ENCODE results near the gene ZNRF1. TPM values are rescaled to one million over a fixed set of nuclear protein-coding genes. Genes with fewer than 3 reads are reported as not detected.

Gene ZNRF1
- total and polyA plus RNA-seq, 4 donors, result 13.2 to 103 (median 54.9) TPM

- Histone ChIP-seq H3K4me3 (ENCODE audit: low read depth, low read length) (no peak overlapping the region), H3K4me1 (ENCODE audit: control insufficient read depth, insufficient read depth, low read length) (peaks cover 67% of the 10 kb centered on the region), H3K36me3 (ENCODE audit: control insufficient read depth, insufficient read depth, low read length) (peaks cover 42% of the 10 kb centered on the region), H3K9me3 (ENCODE audit: control insufficient read depth, insufficient read depth, low read length) (no peaks in the 10 kb centered on the region), H3K27ac (ENCODE audit: low read depth, low read length) (peak overlapping the region; percentile 47), H3K27me3 (ENCODE audit: control insufficient read depth, insufficient read depth, low read length) (no peaks in the 10 kb centered on the region)
- WGBS (ENCODE audit: insufficient coverage), result 62% methylated on average over 11 of the region's 15 CpGs
- DNase-seq (ENCODE audit: low read depth in 4 of 6, low spot score in 6 of 6), result no peak
Observed at GRCh38 chr16:75097941-75098901, 99.4 kb downstream of the ZNRF1 start.

- DNase-seq (ENCODE audit: low read depth in 4 of 6, low spot score in 6 of 6), result no peak
- Histone ChIP-seq H3K4me1 (ENCODE audit: control insufficient read depth, insufficient read depth, low read length) (peaks cover 59% of the 10 kb centered on the region), H3K27me3 (ENCODE audit: control insufficient read depth, insufficient read depth, low read length) (no peaks in the 10 kb centered on the region), H3K9me3 (ENCODE audit: control insufficient read depth, insufficient read depth, low read length) (no peaks in the 10 kb centered on the region), H3K4me3 (ENCODE audit: low read depth, low read length) (no peak overlapping the region), H3K36me3 (ENCODE audit: control insufficient read depth, insufficient read depth, low read length) (peaks cover 34% of the 10 kb centered on the region), H3K27ac (ENCODE audit: low read depth, low read length) (peak overlapping the region; percentile 10)
- 60% methylated on average over 5 of the region's 8 CpGs for WGBS (ENCODE audit: insufficient coverage)
Observed at GRCh38 chr16:75099075-75099667, 100.3 kb downstream of the ZNRF1 start.

- Histone ChIP-seq H3K9me3 (ENCODE audit: control insufficient read depth, insufficient read depth, low read length) (no peaks in the 10 kb centered on the region), H3K4me1 (ENCODE audit: control insufficient read depth, insufficient read depth, low read length) (peaks cover 56% of the 10 kb centered on the region), H3K27me3 (ENCODE audit: control insufficient read depth, insufficient read depth, low read length) (no peaks in the 10 kb centered on the region), H3K36me3 (ENCODE audit: control insufficient read depth, insufficient read depth, low read length) (peaks cover 33% of the 10 kb centered on the region), H3K27ac (ENCODE audit: low read depth, low read length) (peak overlapping the region; percentile 10), H3K4me3 (ENCODE audit: low read depth, low read length) (no peak overlapping the region)
- DNase-seq (ENCODE audit: low read depth in 4 of 6, low spot score in 6 of 6), result no peak
- 74% methylated on average over 10 of the region's 16 CpGs for WGBS (ENCODE audit: insufficient coverage)
Observed at GRCh38 chr16:75099738-75100602, 101.1 kb downstream of the ZNRF1 start.

GRCh38 chr16:75100603-75100990 is 101.8 kb downstream of the ZNRF1 start:
- Histone ChIP-seq H3K27ac (ENCODE audit: low read depth, low read length) (no peak overlapping the region), H3K9me3 (ENCODE audit: control insufficient read depth, insufficient read depth, low read length) (no peaks in the 10 kb centered on the region), H3K27me3 (ENCODE audit: control insufficient read depth, insufficient read depth, low read length) (no peaks in the 10 kb centered on the region), H3K36me3 (ENCODE audit: control insufficient read depth, insufficient read depth, low read length) (peaks cover 33% of the 10 kb centered on the region), H3K4me1 (ENCODE audit: control insufficient read depth, insufficient read depth, low read length) (peaks cover 56% of the 10 kb centered on the region), H3K4me3 (ENCODE audit: low read depth, low read length) (no peak overlapping the region)
- 90% methylated on average over 1 of the region's 3 CpGs for WGBS (ENCODE audit: insufficient coverage)
- no peak for DNase-seq (ENCODE audit: low read depth in 4 of 6, low spot score in 6 of 6)

- Histone ChIP-seq H3K27ac (ENCODE audit: low read depth, low read length) (no peak overlapping the region), H3K36me3 (ENCODE audit: control insufficient read depth, insufficient read depth, low read length) (peaks cover 37% of the 10 kb centered on the region), H3K4me1 (ENCODE audit: control insufficient read depth, insufficient read depth, low read length) (peaks cover 58% of the 10 kb centered on the region), H3K4me3 (ENCODE audit: low read depth, low read length) (no peak overlapping the region), H3K9me3 (ENCODE audit: control insufficient read depth, insufficient read depth, low read length) (no peaks in the 10 kb centered on the region), H3K27me3 (ENCODE audit: control insufficient read depth, insufficient read depth, low read length) (no peaks in the 10 kb centered on the region)
- 75% methylated on average over 1 of the region's 3 CpGs for WGBS (ENCODE audit: insufficient coverage)
- DNase-seq (ENCODE audit: low read depth in 4 of 6, low spot score in 6 of 6), result no peak
Observed at GRCh38 chr16:75101635-75102034, 102.8 kb downstream of the ZNRF1 start.

- Histone ChIP-seq H3K4me3 (ENCODE audit: low read depth, low read length) (no peak overlapping the region), H3K4me1 (ENCODE audit: control insufficient read depth, insufficient read depth, low read length) (peaks cover 49% of the 10 kb centered on the region), H3K27me3 (ENCODE audit: control insufficient read depth, insufficient read depth, low read length) (no peaks in the 10 kb centered on the region), H3K36me3 (ENCODE audit: control insufficient read depth, insufficient read depth, low read length) (peaks cover 44% of the 10 kb centered on the region), H3K9me3 (ENCODE audit: control insufficient read depth, insufficient read depth, low read length) (no peaks in the 10 kb centered on the region), H3K27ac (ENCODE audit: low read depth, low read length) (no peak overlapping the region)
- DNase-seq (ENCODE audit: low read depth in 4 of 6, low spot score in 6 of 6), result no peak
- WGBS (ENCODE audit: insufficient coverage), result 96% methylated on average over 9 of the region's 9 CpGs
Observed at GRCh38 chr16:75102595-75102994, 103.8 kb downstream of the ZNRF1 start.

- H3K36me3 ChIP-seq (ENCODE audit: control insufficient read depth, insufficient read depth, low read length), result peaks cover 35% of the 10 kb centered on the region
- H3K4me1 ChIP-seq (ENCODE audit: control insufficient read depth, insufficient read depth, low read length), result peaks cover 40% of the 10 kb centered on the region
- 100% methylated on average over 2 of the region's 5 CpGs for WGBS (ENCODE audit: insufficient coverage)
- no peak for DNase-seq (ENCODE audit: low read depth in 4 of 6, low spot score in 6 of 6)
- H3K27me3 ChIP-seq (ENCODE audit: control insufficient read depth, insufficient read depth, low read length), result no peaks in the 10 kb centered on the region
- no peak overlapping the region for H3K4me3 ChIP-seq (ENCODE audit: low read depth, low read length)
- H3K9me3 ChIP-seq (ENCODE audit: control insufficient read depth, insufficient read depth, low read length), result no peaks in the 10 kb centered on the region
- H3K27ac ChIP-seq (ENCODE audit: low read depth, low read length), result no peak overlapping the region
Observed at GRCh38 chr16:75103994-75104393, 105.2 kb downstream of the ZNRF1 start.

- H3K27me3 ChIP-seq (ENCODE audit: control insufficient read depth, insufficient read depth, low read length), result no peaks in the 10 kb centered on the region
- peaks cover 40% of the 10 kb centered on the region for H3K4me1 ChIP-seq (ENCODE audit: control insufficient read depth, insufficient read depth, low read length)
- 93% methylated on average over 10 of the region's 11 CpGs for WGBS (ENCODE audit: insufficient coverage)
- H3K27ac ChIP-seq (ENCODE audit: low read depth, low read length), result no peak overlapping the region
- no peak overlapping the region for H3K4me3 ChIP-seq (ENCODE audit: low read depth, low read length)
- peaks cover 43% of the 10 kb centered on the region for H3K36me3 ChIP-seq (ENCODE audit: control insufficient read depth, insufficient read depth, low read length)
- H3K9me3 ChIP-seq (ENCODE audit: control insufficient read depth, insufficient read depth, low read length), result no peaks in the 10 kb centered on the region
- DNase-seq (ENCODE audit: low read depth in 4 of 6, low spot score in 6 of 6), result no peak
Observed at GRCh38 chr16:75104836-75105235, 106.0 kb downstream of the ZNRF1 start.

GRCh38 chr16:75105306-75106061 is 106.7 kb downstream of the ZNRF1 start:
- no peak overlapping the region for H3K27ac ChIP-seq (ENCODE audit: low read depth, low read length)
- H3K9me3 ChIP-seq (ENCODE audit: control insufficient read depth, insufficient read depth, low read length), result no peaks in the 10 kb centered on the region
- 70% methylated on average over 9 of the region's 10 CpGs for WGBS (ENCODE audit: insufficient coverage)
- peaks cover 45% of the 10 kb centered on the region for H3K36me3 ChIP-seq (ENCODE audit: control insufficient read depth, insufficient read depth, low read length)
- H3K4me3 ChIP-seq (ENCODE audit: low read depth, low read length), result no peak overlapping the region
- peaks cover 44% of the 10 kb centered on the region for H3K4me1 ChIP-seq (ENCODE audit: control insufficient read depth, insufficient read depth, low read length)
- no peaks in the 10 kb centered on the region for H3K27me3 ChIP-seq (ENCODE audit: control insufficient read depth, insufficient read depth, low read length)
- DNase-seq (ENCODE audit: low read depth in 4 of 6, low spot score in 6 of 6), result no peak

All from spinal cord (tissue), 10 donors.